GM23338 (cell line): ENCODE measurements around the gene HECTD1.

Experiments used
- EZH2 ChIP-seq: fragments of 200-600 bp; sonication (generic); IDR thresholded peaks from one replicate; pipeline ENCODE4 v1.8.0; 2017; ENCODE audit warnings: antibody characterized with exemption, mild to moderate bottlenecking, low read depth; ENCODE audit not compliant: unreplicated experiment
- EZH2phosphoT487 ChIP-seq: fragments of 200-600 bp; sonication (generic); IDR thresholded peaks from one replicate; pipeline ENCODE4 v1.8.1; 2018; ENCODE audit warnings: antibody characterized with exemption; ENCODE audit not compliant: unreplicated experiment
- POLR2AphosphoS5 ChIP-seq: IDR thresholded peaks from 2 replicates; pipeline ENCODE4 v1.6.1; 2016; ENCODE audit warnings: antibody characterized with exemption, low read depth
- ZNF114 ChIP-seq: fragments of 250-450 bp; sonication (Bioruptor Pico); IDR thresholded peaks from 2 replicates; pipeline ENCODE4 v1.5.0; 2020; ENCODE audit warnings: mild to moderate bottlenecking, moderate library complexity
- TF ChIP-seq, protein P1 (sequence below), 2 experiments: fragments of 200-600 bp in 1 of 2; sonication (generic) in 1 of 2; conservative IDR thresholded peaks; 2 replicates each; pipeline versions ENCODE4 v1.5.1 to v1.6.1; 2016 to 2017; ENCODE audit warnings: antibody characterized with exemption in 2 of 2, low read depth in 2 of 2, mild to moderate bottlenecking in 2 of 2, moderate library complexity in 1 of 2
- TF ChIP-seq, protein P2 (sequence below): IDR thresholded peaks from one replicate; pipeline ENCODE4 v1.6.1; 2018; ENCODE audit warnings: antibody characterized with exemption; ENCODE audit not compliant: unreplicated experiment
- TF ChIP-seq, protein P3 (sequence below): IDR thresholded peaks from 2 replicates; pipeline ENCODE4 v1.6.1; 2016; ENCODE audit warnings: antibody characterized with exemption
- TF ChIP-seq, protein P4 (sequence below): fragments of 250-450 bp; sonication (Bioruptor Pico); IDR thresholded peaks from 2 replicates; pipeline ENCODE4 v1.5.0; 2020; ENCODE audit warnings: mild to moderate bottlenecking, moderate library complexity

DNA sequence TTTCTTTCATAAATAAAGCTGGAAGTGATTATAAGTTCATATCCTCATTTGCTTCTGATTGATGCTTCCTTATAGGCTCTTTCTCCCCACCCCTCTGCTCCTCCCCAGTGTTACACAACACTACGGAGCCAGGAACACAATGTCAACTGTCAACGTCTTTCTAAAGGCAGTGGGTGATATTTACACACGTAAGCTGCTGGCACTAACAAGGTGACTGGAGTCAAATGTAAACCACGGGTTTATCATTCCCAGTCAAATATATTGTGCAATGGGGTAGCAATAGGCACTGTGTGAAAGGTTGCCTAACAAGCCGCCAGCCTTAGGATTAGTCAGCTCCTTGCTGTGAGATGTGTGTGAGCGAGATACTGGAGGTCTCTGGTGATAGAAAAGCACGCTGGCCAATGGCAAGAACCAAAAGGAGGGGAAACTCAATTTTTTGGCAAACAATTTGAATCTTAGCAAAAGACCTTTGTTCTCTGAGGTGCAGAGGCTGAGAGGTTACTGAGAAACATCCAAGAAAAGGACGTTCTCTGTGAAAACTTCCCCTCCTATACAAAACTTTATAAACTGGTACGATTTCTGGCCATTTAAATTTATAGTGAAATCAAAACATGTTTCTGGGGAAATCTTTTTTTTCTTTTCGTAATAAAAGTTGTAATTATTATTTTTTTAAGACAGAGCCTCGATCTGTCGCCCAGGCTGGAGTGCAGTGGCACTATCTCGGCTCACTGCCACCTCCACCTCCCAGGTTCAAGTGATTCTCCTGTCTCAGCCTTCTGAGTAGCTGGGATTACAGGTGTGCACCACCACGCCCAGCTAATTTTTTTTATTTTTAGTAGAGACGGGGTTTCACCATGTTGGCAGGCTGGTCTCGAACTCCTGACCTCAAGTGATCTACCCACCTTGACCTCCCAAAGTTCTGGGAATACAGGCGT, 22.3 kb upstream of the HECTD1 start:
- TF ChIP-seq, protein P1, sequence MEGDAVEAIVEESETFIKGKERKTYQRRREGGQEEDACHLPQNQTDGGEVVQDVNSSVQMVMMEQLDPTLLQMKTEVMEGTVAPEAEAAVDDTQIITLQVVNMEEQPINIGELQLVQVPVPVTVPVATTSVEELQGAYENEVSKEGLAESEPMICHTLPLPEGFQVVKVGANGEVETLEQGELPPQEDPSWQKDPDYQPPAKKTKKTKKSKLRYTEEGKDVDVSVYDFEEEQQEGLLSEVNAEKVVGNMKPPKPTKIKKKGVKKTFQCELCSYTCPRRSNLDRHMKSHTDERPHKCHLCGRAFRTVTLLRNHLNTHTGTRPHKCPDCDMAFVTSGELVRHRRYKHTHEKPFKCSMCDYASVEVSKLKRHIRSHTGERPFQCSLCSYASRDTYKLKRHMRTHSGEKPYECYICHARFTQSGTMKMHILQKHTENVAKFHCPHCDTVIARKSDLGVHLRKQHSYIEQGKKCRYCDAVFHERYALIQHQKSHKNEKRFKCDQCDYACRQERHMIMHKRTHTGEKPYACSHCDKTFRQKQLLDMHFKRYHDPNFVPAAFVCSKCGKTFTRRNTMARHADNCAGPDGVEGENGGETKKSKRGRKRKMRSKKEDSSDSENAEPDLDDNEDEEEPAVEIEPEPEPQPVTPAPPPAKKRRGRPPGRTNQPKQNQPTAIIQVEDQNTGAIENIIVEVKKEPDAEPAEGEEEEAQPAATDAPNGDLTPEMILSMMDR (conservative IDR thresholded peaks at IDR 0.05; ENCODE audit: low read depth in 2 of 2): no peak
- TF ChIP-seq, protein P2, sequence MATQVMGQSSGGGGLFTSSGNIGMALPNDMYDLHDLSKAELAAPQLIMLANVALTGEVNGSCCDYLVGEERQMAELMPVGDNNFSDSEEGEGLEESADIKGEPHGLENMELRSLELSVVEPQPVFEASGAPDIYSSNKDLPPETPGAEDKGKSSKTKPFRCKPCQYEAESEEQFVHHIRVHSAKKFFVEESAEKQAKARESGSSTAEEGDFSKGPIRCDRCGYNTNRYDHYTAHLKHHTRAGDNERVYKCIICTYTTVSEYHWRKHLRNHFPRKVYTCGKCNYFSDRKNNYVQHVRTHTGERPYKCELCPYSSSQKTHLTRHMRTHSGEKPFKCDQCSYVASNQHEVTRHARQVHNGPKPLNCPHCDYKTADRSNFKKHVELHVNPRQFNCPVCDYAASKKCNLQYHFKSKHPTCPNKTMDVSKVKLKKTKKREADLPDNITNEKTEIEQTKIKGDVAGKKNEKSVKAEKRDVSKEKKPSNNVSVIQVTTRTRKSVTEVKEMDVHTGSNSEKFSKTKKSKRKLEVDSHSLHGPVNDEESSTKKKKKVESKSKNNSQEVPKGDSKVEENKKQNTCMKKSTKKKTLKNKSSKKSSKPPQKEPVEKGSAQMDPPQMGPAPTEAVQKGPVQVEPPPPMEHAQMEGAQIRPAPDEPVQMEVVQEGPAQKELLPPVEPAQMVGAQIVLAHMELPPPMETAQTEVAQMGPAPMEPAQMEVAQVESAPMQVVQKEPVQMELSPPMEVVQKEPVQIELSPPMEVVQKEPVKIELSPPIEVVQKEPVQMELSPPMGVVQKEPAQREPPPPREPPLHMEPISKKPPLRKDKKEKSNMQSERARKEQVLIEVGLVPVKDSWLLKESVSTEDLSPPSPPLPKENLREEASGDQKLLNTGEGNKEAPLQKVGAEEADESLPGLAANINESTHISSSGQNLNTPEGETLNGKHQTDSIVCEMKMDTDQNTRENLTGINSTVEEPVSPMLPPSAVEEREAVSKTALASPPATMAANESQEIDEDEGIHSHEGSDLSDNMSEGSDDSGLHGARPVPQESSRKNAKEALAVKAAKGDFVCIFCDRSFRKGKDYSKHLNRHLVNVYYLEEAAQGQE: no peak
- no peak for TF ChIP-seq ZNF114 (CRISPR knock-in tag)
- TF ChIP-seq POLR2AphosphoS5: no peak
- TF ChIP-seq, protein P3, sequence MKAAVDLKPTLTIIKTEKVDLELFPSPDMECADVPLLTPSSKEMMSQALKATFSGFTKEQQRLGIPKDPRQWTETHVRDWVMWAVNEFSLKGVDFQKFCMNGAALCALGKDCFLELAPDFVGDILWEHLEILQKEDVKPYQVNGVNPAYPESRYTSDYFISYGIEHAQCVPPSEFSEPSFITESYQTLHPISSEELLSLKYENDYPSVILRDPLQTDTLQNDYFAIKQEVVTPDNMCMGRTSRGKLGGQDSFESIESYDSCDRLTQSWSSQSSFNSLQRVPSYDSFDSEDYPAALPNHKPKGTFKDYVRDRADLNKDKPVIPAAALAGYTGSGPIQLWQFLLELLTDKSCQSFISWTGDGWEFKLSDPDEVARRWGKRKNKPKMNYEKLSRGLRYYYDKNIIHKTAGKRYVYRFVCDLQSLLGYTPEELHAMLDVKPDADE: no peak
- TF ChIP-seq EZH2phosphoT487: no peak
- TF ChIP-seq EZH2: no peak
- TF ChIP-seq, protein P4, sequence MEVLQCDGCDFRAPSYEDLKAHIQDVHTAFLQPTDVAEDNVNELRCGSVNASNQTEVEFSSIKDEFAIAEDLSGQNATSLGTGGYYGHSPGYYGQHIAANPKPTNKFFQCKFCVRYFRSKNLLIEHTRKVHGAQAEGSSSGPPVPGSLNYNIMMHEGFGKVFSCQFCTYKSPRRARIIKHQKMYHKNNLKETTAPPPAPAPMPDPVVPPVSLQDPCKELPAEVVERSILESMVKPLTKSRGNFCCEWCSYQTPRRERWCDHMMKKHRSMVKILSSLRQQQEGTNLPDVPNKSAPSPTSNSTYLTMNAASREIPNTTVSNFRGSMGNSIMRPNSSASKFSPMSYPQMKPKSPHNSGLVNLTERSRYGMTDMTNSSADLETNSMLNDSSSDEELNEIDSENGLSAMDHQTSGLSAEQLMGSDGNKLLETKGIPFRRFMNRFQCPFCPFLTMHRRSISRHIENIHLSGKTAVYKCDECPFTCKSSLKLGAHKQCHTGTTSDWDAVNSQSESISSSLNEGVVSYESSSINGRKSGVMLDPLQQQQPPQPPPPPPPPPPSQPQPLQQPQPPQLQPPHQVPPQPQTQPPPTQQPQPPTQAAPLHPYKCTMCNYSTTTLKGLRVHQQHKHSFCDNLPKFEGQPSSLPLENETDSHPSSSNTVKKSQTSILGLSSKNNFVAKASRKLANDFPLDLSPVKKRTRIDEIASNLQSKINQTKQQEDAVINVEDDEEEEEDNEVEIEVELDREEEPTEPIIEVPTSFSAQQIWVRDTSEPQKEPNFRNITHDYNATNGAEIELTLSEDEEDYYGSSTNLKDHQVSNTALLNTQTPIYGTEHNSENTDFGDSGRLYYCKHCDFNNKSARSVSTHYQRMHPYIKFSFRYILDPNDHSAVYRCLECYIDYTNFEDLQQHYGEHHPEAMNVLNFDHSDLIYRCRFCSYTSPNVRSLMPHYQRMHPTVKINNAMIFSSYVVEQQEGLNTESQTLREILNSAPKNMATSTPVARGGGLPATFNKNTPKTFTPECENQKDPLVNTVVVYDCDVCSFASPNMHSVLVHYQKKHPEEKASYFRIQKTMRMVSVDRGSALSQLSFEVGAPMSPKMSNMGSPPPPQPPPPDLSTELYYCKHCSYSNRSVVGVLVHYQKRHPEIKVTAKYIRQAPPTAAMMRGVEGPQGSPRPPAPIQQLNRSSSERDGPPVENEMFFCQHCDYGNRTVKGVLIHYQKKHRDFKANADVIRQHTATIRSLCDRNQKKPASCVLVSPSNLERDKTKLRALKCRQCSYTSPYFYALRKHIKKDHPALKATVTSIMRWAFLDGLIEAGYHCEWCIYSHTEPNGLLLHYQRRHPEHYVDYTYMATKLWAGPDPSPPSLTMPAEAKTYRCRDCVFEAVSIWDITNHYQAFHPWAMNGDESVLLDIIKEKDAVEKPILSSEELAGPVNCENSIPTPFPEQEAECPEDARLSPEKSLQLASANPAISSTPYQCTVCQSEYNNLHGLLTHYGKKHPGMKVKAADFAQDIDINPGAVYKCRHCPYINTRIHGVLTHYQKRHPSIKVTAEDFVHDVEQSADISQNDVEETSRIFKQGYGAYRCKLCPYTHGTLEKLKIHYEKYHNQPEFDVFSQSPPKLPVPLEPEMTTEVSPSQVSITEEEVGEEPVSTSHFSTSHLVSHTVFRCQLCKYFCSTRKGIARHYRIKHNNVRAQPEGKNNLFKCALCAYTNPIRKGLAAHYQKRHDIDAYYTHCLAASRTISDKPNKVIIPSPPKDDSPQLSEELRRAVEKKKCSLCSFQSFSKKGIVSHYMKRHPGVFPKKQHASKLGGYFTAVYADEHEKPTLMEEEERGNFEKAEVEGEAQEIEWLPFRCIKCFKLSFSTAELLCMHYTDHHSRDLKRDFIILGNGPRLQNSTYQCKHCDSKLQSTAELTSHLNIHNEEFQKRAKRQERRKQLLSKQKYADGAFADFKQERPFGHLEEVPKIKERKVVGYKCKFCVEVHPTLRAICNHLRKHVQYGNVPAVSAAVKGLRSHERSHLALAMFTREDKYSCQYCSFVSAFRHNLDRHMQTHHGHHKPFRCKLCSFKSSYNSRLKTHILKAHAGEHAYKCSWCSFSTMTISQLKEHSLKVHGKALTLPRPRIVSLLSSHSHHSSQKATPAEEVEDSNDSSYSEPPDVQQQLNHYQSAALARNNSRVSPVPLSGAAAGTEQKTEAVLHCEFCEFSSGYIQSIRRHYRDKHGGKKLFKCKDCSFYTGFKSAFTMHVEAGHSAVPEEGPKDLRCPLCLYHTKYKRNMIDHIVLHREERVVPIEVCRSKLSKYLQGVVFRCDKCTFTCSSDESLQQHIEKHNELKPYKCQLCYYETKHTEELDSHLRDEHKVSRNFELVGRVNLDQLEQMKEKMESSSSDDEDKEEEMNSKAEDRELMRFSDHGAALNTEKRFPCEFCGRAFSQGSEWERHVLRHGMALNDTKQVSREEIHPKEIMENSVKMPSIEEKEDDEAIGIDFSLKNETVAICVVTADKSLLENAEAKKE (CRISPR knock-in tag): no peak
